HG02840 (cell line): ENCODE measurements around the gene DSCAM.

Experiments used
- ATAC-seq: cut with Tn5 transposase; IDR thresholded peaks from one replicate; pipeline ENCODE4 v1.9.1; 2021; ENCODE audit warnings: mild to moderate bottlenecking, moderate library complexity, moderate number of reproducible peaks; ENCODE audit not compliant: unreplicated experiment, low FRiP score

Gene DSCAM

GRCh38 chr21:40408561-40408960 is 438.4 kb downstream of the DSCAM start:
- no peak for ATAC-seq

GRCh38 chr21:40404396-40404800 is 442.6 kb downstream of the DSCAM start:
- ATAC-seq = no peak

- no peak for ATAC-seq
Observed at GRCh38 chr21:40402884-40403582, 443.9 kb downstream of the DSCAM start.

- no peak for ATAC-seq
Observed at GRCh38 chr21:40395732-40396131, 451.2 kb downstream of the DSCAM start.

GRCh38 chr21:40393066-40393465 is 453.9 kb downstream of the DSCAM start:
- no peak for ATAC-seq

GRCh38 chr21:40388046-40388445 is 458.9 kb downstream of the DSCAM start:
- no peak for ATAC-seq

GRCh38 chr21:40386981-40387747 is 459.8 kb downstream of the DSCAM start:
- no peak for ATAC-seq

- ATAC-seq = no peak
Observed at GRCh38 chr21:40386294-40386911, 460.6 kb downstream of the DSCAM start.

- no peak for ATAC-seq
Observed at GRCh38 chr21:40385883-40386282, 461.1 kb downstream of the DSCAM start.

- ATAC-seq = no peak
Observed at GRCh38 chr21:40383951-40384350, 463.0 kb downstream of the DSCAM start.

GRCh38 chr21:40381111-40381510 is 465.8 kb downstream of the DSCAM start:
- ATAC-seq = no peak

- ATAC-seq = no peak
Observed at GRCh38 chr21:40379881-40380810, 466.8 kb downstream of the DSCAM start.

- ATAC-seq = no peak
Observed at GRCh38 chr21:40377135-40377534, 469.8 kb downstream of the DSCAM start.

GRCh38 chr21:40373761-40374160 is 473.2 kb downstream of the DSCAM start:
- no peak for ATAC-seq

GRCh38 chr21:40372506-40372905 is 474.5 kb downstream of the DSCAM start:
- no peak for ATAC-seq

GRCh38 chr21:40371329-40371728 is 475.6 kb downstream of the DSCAM start:
- ATAC-seq = no peak

- no peak for ATAC-seq
Observed at GRCh38 chr21:40356644-40357043, 490.3 kb downstream of the DSCAM start.

- ATAC-seq = no peak
Observed at GRCh38 chr21:40355076-40355475, 491.9 kb downstream of the DSCAM start.

- ATAC-seq = no peak
Observed at GRCh38 chr21:40351006-40351405, 496.0 kb downstream of the DSCAM start.

GRCh38 chr21:40349591-40349990 is 497.4 kb downstream of the DSCAM start:
- no peak for ATAC-seq
